Pancreas (tissue), 10 donors: ENCODE data around the gene SLC13A5. TPM values are rescaled to one million over a fixed set of nuclear protein-coding genes. Genes with fewer than 3 reads are reported as not detected.
"Not testable (repeated sequence)": the region's sequence is repeated elsewhere in the genome, so short reads cannot be mapped to it uniquely, and the experiment has no call there.

Source experiments
- ATAC-seq, 4 donors: fragments of 200-7000 bp; cut with Tn5 transposase; one replicate each; pipeline versions ENCODE4 v1.8.0 to v1.9.1; 2020; ENCODE audit warnings: mild to moderate bottlenecking in 4 of 4, moderate library complexity in 4 of 4
- DNase-seq, 6 donors: peaks; one replicate each; pipeline ENCODE4 v3.0.0-alpha.2; 2020
- FAIRE-seq: peaks from 2 replicates; lab custom pipeline; 2012; peaks lifted over from hg19 to GRCh38; lab: Jason Lieb, UNC
- H3K27ac ChIP-seq, 4 donors: fragments of 200-600 bp; sonication (generic); 1 replicate in 3 of 4; 2 replicates in 1 of 4; pipeline versions ENCODE4 v1.5.0 to v1.8.0; 2020
- H3K27me3 ChIP-seq, 4 donors: fragments of 200-600 bp; one replicate each; pipeline ENCODE4 v1.8.0; 2021
- H3K36me3 ChIP-seq, 3 donors: fragments of 200-600 bp; sonication (generic) in 1 of 3; one replicate each; pipeline versions ENCODE4 v1.5.0 to v1.8.0; 2020 to 2021
- H3K4me1 ChIP-seq, 3 donors: fragments of 200-600 bp; one replicate each; pipeline ENCODE4 v1.8.0; 2021
- H3K4me3 ChIP-seq, 4 donors: fragments of 200-600 bp; sonication (generic) in 2 of 4; one replicate each; pipeline versions ENCODE4 v1.5.0 to v1.8.0; 2020 to 2021
- H3K9me3 ChIP-seq, 4 donors: fragments of 200-600 bp; one replicate each; pipeline ENCODE4 v1.8.0; 2021
- CTCF ChIP-seq, 4 donors: fragments of 200-600 bp; sonication (generic) in 3 of 4; IDR thresholded peaks; one replicate each; pipeline versions ENCODE4 v1.5.0 to v1.8.0; 2021; ENCODE audit warnings: antibody characterized with exemption in 4 of 4
- WGBS, 2 donors: extraction: QIAGEN DNeasy Blood & Tissue Kit; methylation state at CpG; one replicate each; pipeline ENCODE4 v1.1.7; 2013; 5-methylcytosine and 5-hydroxymethylcytosine counted together
- intact Hi-C, 3 donors: fragments of 100-400 bp; cut with DNase I; formaldehyde crosslinking; loops; one replicate each; pipeline versions ENCODE4 v1.11.1 to v1.14.2; 2022
- polyA plus RNA-seq, 2 donors: library from polyadenylated mRNA; stranded (reverse); fragments of 200-250 nt; gene quantifications; one replicate each; pipeline ENCODE4 v1.2.3, GENCODE V29; 2013
- total RNA-seq, 6 donors: library from RNA; stranded (reverse); fragmentation: NEBNext Ultra II Directional in 4 of 6; extraction: Animal tissue kit (Norgen Biotek cat#: 25700) in 4 of 6; gene quantifications; one replicate each; pipeline versions ENCODE4 v1.2.1 to v1.2.4, GENCODE V29; 2021 to 2023
- donor health status: healthy with polysubstance abuse.
- donor health status: DM: no; HTN: no; CAD: no; lungs with moderate emphysema.
- donor health status: DM: no; HTN: no; CAD: no.
- donor health status: control.
- donor health status: control.
- donor health status: Bipolar disorder and iron deficiency.
- donor health status: DM: yes; HTN: yes; CAD: no.
- donor health status: DM: no; HTN: no; CAD: no.
- donor health status: DM: no; HTN: no; CAD: no.
- donor health status: DM: yes; HTN: yes; CAD: no.

The SLC13A5 gene
- total and polyA plus RNA-seq, 8 donors: 0.15 to 0.47 (median 0.25) TPM; not detected in 4

GRCh38 chr17:6752068-6752909 is 39.1 kb upstream of the SLC13A5 start:
- ATAC-seq (peak in 3 of 4 donors; percentile 53 to 76 (median 71)), FAIRE-seq (no peak), DNase-seq (peak in 1 of 6 donors; percentile 38)
- 49 to 51% methylated on average over 7 of the region's 7 CpGs for WGBS, 2 donors
- H3K27me3 ChIP-seq: no peaks in the 10 kb centered on the region
- H3K4me1 ChIP-seq: no peaks in the 10 kb centered on the region
- H3K27ac ChIP-seq: peak overlapping the region in 2 of 4 donors; percentile 68 to 70
- H3K36me3 ChIP-seq: no peaks in the 10 kb centered on the region
- intact Hi-C loops: no loop called here
- no peaks in the 10 kb centered on the region for H3K9me3 ChIP-seq
- no peak overlapping the region for H3K4me3 ChIP-seq
- TF ChIP-seq CTCF (IDR thresholded peaks at IDR 0.05): no peak

GRCh38 chr17:6749519-6749918 is 36.4 kb upstream of the SLC13A5 start:
- ATAC-seq: no peak
- intact Hi-C loops: no loop called here
- peaks cover 0 to 3% (median 0%) of the 10 kb centered on the region in 4 donors for H3K27me3 ChIP-seq
- H3K4me3 ChIP-seq: no peak overlapping the region
- 78 to 82% methylated on average over 6 of the region's 6 CpGs for WGBS, 2 donors
- no peaks in the 10 kb centered on the region for H3K9me3 ChIP-seq
- no peaks in the 10 kb centered on the region for H3K36me3 ChIP-seq
- H3K27ac ChIP-seq: no peak overlapping the region
- no peak for TF ChIP-seq CTCF (IDR thresholded peaks at IDR 0.05)
- H3K4me1 ChIP-seq: no peaks in the 10 kb centered on the region
- no peak for DNase-seq
- FAIRE-seq: no peak

GRCh38 chr17:6748617-6749016 is 35.4 kb upstream of the SLC13A5 start:
- no peaks in the 10 kb centered on the region for H3K9me3 ChIP-seq
- no peak overlapping the region for H3K27ac ChIP-seq
- H3K4me1 ChIP-seq: no peaks in the 10 kb centered on the region
- no peak for DNase-seq
- peaks cover 0 to 3% (median 0%) of the 10 kb centered on the region in 4 donors for H3K27me3 ChIP-seq
- no peak for TF ChIP-seq CTCF (IDR thresholded peaks at IDR 0.05)
- FAIRE-seq: no peak
- intact Hi-C loops: no loop called here
- ATAC-seq: no peak
- no peak overlapping the region for H3K4me3 ChIP-seq
- no peaks in the 10 kb centered on the region for H3K36me3 ChIP-seq

GRCh38 chr17:6746665-6747064 is 33.5 kb upstream of the SLC13A5 start:
- intact Hi-C loops, DNase-seq, H3K9me3 ChIP-seq, H3K27ac ChIP-seq, FAIRE-seq, H3K4me3 ChIP-seq, H3K36me3 ChIP-seq, H3K4me1 ChIP-seq, H3K27me3 ChIP-seq, ATAC-seq: not testable (repeated sequence)
- 83 to 87% methylated on average over 6 of the region's 6 CpGs for WGBS, 2 donors

- no peak for DNase-seq
- Histone ChIP-seq H3K27me3 (no peaks in the 10 kb centered on the region), H3K4me3 (no peak overlapping the region), H3K36me3 (no peaks in the 10 kb centered on the region), H3K27ac (no peak overlapping the region), H3K9me3 (no peaks in the 10 kb centered on the region), H3K4me1 (no peaks in the 10 kb centered on the region)
- ATAC-seq: no peak
- FAIRE-seq: no peak
- TF ChIP-seq CTCF (IDR thresholded peaks at IDR 0.05): no peak
- intact Hi-C loops: no loop called here
- WGBS, 2 donors: 61 to 75% methylated on average over 4 of the region's 4 CpGs
Observed at GRCh38 chr17:6729531-6729930, 16.4 kb upstream of the SLC13A5 start.
